Activated CD4-positive, alpha-beta T cell treated with anti-CD3 and anti-CD28 coated beads, Interleukin-2, amount 10 ng/mL, durations not matched to agents 24 days and 14 days (primary cell): ENCODE measurements around the gene EPHA5. TPM values are rescaled to one million over a fixed set of nuclear protein-coding genes. Genes with fewer than 3 reads are reported as not detected.

Experiments used
- DNase-seq: peaks from one replicate; pipeline ENCODE4 v3.0.0; 2022
- H3K27ac Mint-ChIP-seq: one replicate; pipeline ENCODE4 v1.8.0; 2022; ENCODE audit warnings: mild to moderate bottlenecking, mixed read lengths
- H3K27me3 Mint-ChIP-seq: one replicate; pipeline ENCODE4 v1.8.0; 2022; ENCODE audit warnings: mixed read lengths
- H3K36me3 Mint-ChIP-seq: one replicate; pipeline ENCODE4 v1.8.0; 2022; ENCODE audit warnings: low read depth, mild to moderate bottlenecking, mixed read lengths
- H3K4me1 Mint-ChIP-seq: one replicate; pipeline ENCODE4 v1.8.0; 2021; ENCODE audit warnings: mixed read lengths
- H3K4me3 Mint-ChIP-seq: one replicate; pipeline ENCODE4 v1.8.0; 2022; ENCODE audit warnings: mild to moderate bottlenecking, moderate library complexity, mixed read lengths
- H3K9me3 Mint-ChIP-seq: one replicate; pipeline ENCODE4 v1.8.0; 2021; ENCODE audit warnings: mixed read lengths
- intact Hi-C: fragments of 100-400 bp; cut with micrococcal nuclease; formaldehyde crosslinking; loops from one replicate; pipeline ENCODE4 v1.15.1; 2023
- total RNA-seq: library from RNA; stranded (reverse); gene quantifications from 2 replicates; pipeline ENCODE4 v1.2.3, GENCODE V29; 2022

The EPHA5 gene
- total RNA-seq, 1 donor from 2014 or later = not detected

- no peak overlapping the region for H3K4me3 Mint-ChIP-seq
- no peak overlapping the region for H3K27ac Mint-ChIP-seq
- H3K27me3 Mint-ChIP-seq = no peaks in the 10 kb centered on the region
- no peak for DNase-seq
- intact Hi-C loops = no loop called here
- H3K9me3 Mint-ChIP-seq = no peaks in the 10 kb centered on the region
- no peaks in the 10 kb centered on the region for H3K36me3 Mint-ChIP-seq
- no peaks in the 10 kb centered on the region for H3K4me1 Mint-ChIP-seq
Observed at GRCh38 chr4:65654976-65655375, 15.3 kb downstream of the EPHA5 start.

GRCh38 chr4:65653740-65654361 lies 16.4 kb downstream of the EPHA5 start:
- H3K27ac Mint-ChIP-seq = no peak overlapping the region
- no peaks in the 10 kb centered on the region for H3K4me1 Mint-ChIP-seq
- H3K36me3 Mint-ChIP-seq = no peaks in the 10 kb centered on the region
- H3K4me3 Mint-ChIP-seq = no peak overlapping the region
- intact Hi-C loops = no loop called here
- DNase-seq = no peak
- H3K27me3 Mint-ChIP-seq = no peaks in the 10 kb centered on the region
- no peaks in the 10 kb centered on the region for H3K9me3 Mint-ChIP-seq

GRCh38 chr4:65651751-65652150 lies 18.5 kb downstream of the EPHA5 start:
- Mint-ChIP-seq H3K4me1 (no peaks in the 10 kb centered on the region), H3K36me3 (no peaks in the 10 kb centered on the region), H3K4me3 (no peak overlapping the region), H3K27me3 (no peaks in the 10 kb centered on the region), H3K9me3 (no peaks in the 10 kb centered on the region), H3K27ac (no peak overlapping the region)
- intact Hi-C loops = no loop called here
- DNase-seq = no peak

- Mint-ChIP-seq H3K27ac (no peak overlapping the region), H3K9me3 (no peaks in the 10 kb centered on the region), H3K27me3 (no peaks in the 10 kb centered on the region), H3K4me1 (no peaks in the 10 kb centered on the region), H3K36me3 (no peaks in the 10 kb centered on the region), H3K4me3 (no peak overlapping the region)
- DNase-seq = no peak
- intact Hi-C loops = no loop called here
Observed at GRCh38 chr4:65651031-65651430, 19.3 kb downstream of the EPHA5 start.

- DNase-seq = no peak
- intact Hi-C loops = no loop called here
- H3K27ac Mint-ChIP-seq = no peak overlapping the region
- no peak overlapping the region for H3K4me3 Mint-ChIP-seq
- H3K9me3 Mint-ChIP-seq = no peaks in the 10 kb centered on the region
- no peaks in the 10 kb centered on the region for H3K36me3 Mint-ChIP-seq
- H3K4me1 Mint-ChIP-seq = no peaks in the 10 kb centered on the region
- no peaks in the 10 kb centered on the region for H3K27me3 Mint-ChIP-seq
Observed at GRCh38 chr4:65646136-65646535, 24.2 kb downstream of the EPHA5 start.

GRCh38 chr4:65645185-65645584 lies 25.1 kb downstream of the EPHA5 start:
- H3K36me3 Mint-ChIP-seq = no peaks in the 10 kb centered on the region
- no peaks in the 10 kb centered on the region for H3K9me3 Mint-ChIP-seq
- H3K27me3 Mint-ChIP-seq = no peaks in the 10 kb centered on the region
- intact Hi-C loops = no loop called here
- H3K4me1 Mint-ChIP-seq = no peaks in the 10 kb centered on the region
- H3K27ac Mint-ChIP-seq = no peak overlapping the region
- no peak overlapping the region for H3K4me3 Mint-ChIP-seq
- DNase-seq = no peak

GRCh38 chr4:65635051-65635821 lies 35.1 kb downstream of the EPHA5 start:
- no peaks in the 10 kb centered on the region for H3K36me3 Mint-ChIP-seq

GRCh38 chr4:65624651-65625050 lies 45.6 kb downstream of the EPHA5 start:
- no peak for DNase-seq
- intact Hi-C loops = no loop called here
- Mint-ChIP-seq H3K36me3 (no peaks in the 10 kb centered on the region), H3K27ac (no peak overlapping the region), H3K4me1 (no peaks in the 10 kb centered on the region), H3K27me3 (no peaks in the 10 kb centered on the region), H3K9me3 (no peaks in the 10 kb centered on the region), H3K4me3 (no peak overlapping the region)

More at GRCh38 chr4:65635051-65635821, 35.1 kb downstream of the EPHA5 start:
- Mint-ChIP-seq H3K27ac (no peak overlapping the region), H3K4me1 (no peaks in the 10 kb centered on the region), H3K9me3 (no peaks in the 10 kb centered on the region), H3K4me3 (no peak overlapping the region), H3K27me3 (no peaks in the 10 kb centered on the region)
- no peak for DNase-seq
- intact Hi-C loops = no loop called here

GRCh38 chr4:65623506-65623905 lies 46.8 kb downstream of the EPHA5 start:
- H3K27ac Mint-ChIP-seq = no peak overlapping the region
- no peaks in the 10 kb centered on the region for H3K4me1 Mint-ChIP-seq
- intact Hi-C loops = no loop called here
- H3K4me3 Mint-ChIP-seq = no peak overlapping the region
- H3K36me3 Mint-ChIP-seq = no peaks in the 10 kb centered on the region
- DNase-seq = no peak
- H3K27me3 Mint-ChIP-seq = no peaks in the 10 kb centered on the region
- H3K9me3 Mint-ChIP-seq = no peaks in the 10 kb centered on the region

- Mint-ChIP-seq H3K36me3 (no peaks in the 10 kb centered on the region), H3K4me3 (no peak overlapping the region), H3K27ac (no peak overlapping the region), H3K27me3 (no peaks in the 10 kb centered on the region), H3K9me3 (no peaks in the 10 kb centered on the region), H3K4me1 (no peaks in the 10 kb centered on the region)
- DNase-seq = no peak
- intact Hi-C loops = no loop called here
Observed at GRCh38 chr4:65617416-65617815, 52.9 kb downstream of the EPHA5 start.

- H3K9me3 Mint-ChIP-seq = no peaks in the 10 kb centered on the region
- H3K27me3 Mint-ChIP-seq = no peaks in the 10 kb centered on the region
- no peak for DNase-seq
- no peaks in the 10 kb centered on the region for H3K36me3 Mint-ChIP-seq
- H3K27ac Mint-ChIP-seq = no peak overlapping the region
- H3K4me3 Mint-ChIP-seq = no peak overlapping the region
- intact Hi-C loops = no loop called here
- H3K4me1 Mint-ChIP-seq = no peaks in the 10 kb centered on the region
Observed at GRCh38 chr4:65604515-65604914, 65.8 kb downstream of the EPHA5 start.

- Mint-ChIP-seq H3K36me3 (no peaks in the 10 kb centered on the region), H3K9me3 (no peaks in the 10 kb centered on the region), H3K27me3 (no peaks in the 10 kb centered on the region), H3K27ac (no peak overlapping the region), H3K4me3 (no peak overlapping the region), H3K4me1 (no peaks in the 10 kb centered on the region)
- intact Hi-C loops = no loop called here
- DNase-seq = no peak
Observed at GRCh38 chr4:65600656-65601055, 69.6 kb downstream of the EPHA5 start.

- intact Hi-C loops = no loop called here
- Mint-ChIP-seq H3K4me3 (no peak overlapping the region), H3K27me3 (no peaks in the 10 kb centered on the region), H3K4me1 (no peaks in the 10 kb centered on the region), H3K36me3 (no peaks in the 10 kb centered on the region), H3K9me3 (no peaks in the 10 kb centered on the region), H3K27ac (no peak overlapping the region)
- DNase-seq = no peak
Observed at GRCh38 chr4:65599340-65599739, 70.9 kb downstream of the EPHA5 start.

- Mint-ChIP-seq H3K4me1 (no peaks in the 10 kb centered on the region), H3K27ac (no peak overlapping the region), H3K4me3 (no peak overlapping the region), H3K9me3 (no peaks in the 10 kb centered on the region), H3K27me3 (no peaks in the 10 kb centered on the region), H3K36me3 (no peaks in the 10 kb centered on the region)
- intact Hi-C loops = no loop called here
- DNase-seq = no peak
Observed at GRCh38 chr4:65597697-65598096, 72.6 kb downstream of the EPHA5 start.

GRCh38 chr4:65592089-65592488 lies 78.2 kb downstream of the EPHA5 start:
- no peaks in the 10 kb centered on the region for H3K4me1 Mint-ChIP-seq
- H3K9me3 Mint-ChIP-seq = no peaks in the 10 kb centered on the region
- H3K36me3 Mint-ChIP-seq = no peaks in the 10 kb centered on the region
- H3K4me3 Mint-ChIP-seq = no peak overlapping the region
- H3K27ac Mint-ChIP-seq = no peak overlapping the region
- DNase-seq = no peak
- no peaks in the 10 kb centered on the region for H3K27me3 Mint-ChIP-seq
- intact Hi-C loops = no loop called here
